Measurements from ENCODE around the gene ISG20.

The ISG20 gene

DNA sequence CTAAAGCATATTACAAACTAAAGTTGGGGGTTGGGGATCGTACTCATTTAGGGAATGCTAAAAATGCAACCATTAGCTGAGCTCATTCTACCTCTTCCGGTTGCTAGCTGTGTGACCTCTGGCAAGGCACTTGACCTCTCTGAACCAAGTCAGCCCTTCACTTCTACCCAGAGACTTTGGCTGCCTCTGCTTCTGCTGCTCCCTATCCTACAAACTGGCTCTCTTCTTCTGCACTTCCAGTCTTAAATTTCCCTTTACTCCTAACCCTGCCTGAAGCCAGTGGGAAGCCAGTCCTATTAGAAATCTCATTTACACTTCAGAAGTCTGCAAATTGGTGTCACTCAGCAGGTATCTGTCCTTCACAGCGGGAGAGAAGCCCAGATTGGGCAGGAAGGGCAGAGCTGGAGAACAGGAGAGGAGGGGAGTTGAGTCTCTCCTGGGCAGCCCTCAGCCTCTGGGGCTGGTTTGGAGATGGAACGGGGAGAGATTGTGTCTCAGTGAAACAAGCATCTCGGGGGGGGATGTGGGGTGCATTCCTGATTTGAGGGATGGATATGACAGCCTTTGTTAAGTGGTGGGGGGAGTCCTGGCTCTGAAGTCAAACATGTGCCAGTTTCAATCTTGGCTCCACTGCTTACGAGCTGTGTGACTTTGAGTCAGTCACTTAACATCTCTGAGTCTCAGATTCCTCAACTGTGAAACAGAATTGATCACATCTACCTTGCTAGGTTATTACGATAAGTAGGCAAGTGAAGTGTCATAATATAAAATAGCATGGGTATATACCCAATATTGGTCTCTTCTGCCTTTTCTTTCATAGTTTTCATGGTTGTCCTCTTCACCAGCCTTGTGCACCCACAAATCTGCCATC is 25.5 kb upstream of the ISG20 start:
- TF ChIP-seq, protein P1, sequence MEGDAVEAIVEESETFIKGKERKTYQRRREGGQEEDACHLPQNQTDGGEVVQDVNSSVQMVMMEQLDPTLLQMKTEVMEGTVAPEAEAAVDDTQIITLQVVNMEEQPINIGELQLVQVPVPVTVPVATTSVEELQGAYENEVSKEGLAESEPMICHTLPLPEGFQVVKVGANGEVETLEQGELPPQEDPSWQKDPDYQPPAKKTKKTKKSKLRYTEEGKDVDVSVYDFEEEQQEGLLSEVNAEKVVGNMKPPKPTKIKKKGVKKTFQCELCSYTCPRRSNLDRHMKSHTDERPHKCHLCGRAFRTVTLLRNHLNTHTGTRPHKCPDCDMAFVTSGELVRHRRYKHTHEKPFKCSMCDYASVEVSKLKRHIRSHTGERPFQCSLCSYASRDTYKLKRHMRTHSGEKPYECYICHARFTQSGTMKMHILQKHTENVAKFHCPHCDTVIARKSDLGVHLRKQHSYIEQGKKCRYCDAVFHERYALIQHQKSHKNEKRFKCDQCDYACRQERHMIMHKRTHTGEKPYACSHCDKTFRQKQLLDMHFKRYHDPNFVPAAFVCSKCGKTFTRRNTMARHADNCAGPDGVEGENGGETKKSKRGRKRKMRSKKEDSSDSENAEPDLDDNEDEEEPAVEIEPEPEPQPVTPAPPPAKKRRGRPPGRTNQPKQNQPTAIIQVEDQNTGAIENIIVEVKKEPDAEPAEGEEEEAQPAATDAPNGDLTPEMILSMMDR (IDR thresholded peaks at IDR 0.05; ENCODE audit: low read depth, low read length): no peak
- no peak overlapping the region for H3K4me3 ChIP-seq (ENCODE audit: low read depth, low read length)

DNA sequence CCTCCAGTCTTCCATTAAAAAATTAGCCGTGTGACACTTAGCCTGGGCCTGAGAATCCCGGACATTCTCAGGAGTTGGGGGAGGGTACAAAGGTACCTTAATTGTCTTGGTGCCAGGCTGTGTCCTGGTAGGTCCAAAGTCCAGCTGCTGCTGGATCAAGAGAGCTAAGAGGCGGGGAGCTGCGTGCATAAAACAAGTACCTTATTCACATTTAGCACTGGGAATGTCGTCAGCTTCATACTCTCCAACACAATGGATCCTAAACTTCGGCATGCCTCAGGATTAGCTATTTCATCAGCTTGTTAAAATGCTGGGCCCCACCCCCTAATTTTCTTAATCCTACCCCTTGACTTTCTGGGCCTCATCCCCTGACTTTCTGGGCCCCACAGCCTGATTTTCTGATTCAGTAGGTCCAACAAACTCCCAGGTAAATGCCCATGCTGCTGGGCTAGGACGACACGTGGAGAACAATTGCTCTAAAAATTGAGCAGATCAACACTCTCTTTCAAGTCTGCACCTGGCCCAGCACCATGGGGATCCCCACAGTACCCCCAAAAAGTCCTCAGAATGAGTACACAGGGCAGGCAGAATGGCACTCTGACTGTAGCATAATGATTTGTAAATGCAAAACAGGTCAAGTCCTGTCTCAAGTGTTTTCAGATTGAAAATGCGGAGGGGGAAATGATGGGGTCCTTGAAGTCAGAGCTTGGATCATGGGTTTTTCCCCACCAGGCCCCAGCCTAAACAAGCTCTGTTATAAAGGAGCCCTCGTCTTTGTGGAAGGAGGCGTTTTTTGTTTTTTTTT is 23.3 kb upstream of the ISG20 start:
- TF ChIP-seq, protein P1 (IDR thresholded peaks at IDR 0.05; ENCODE audit: low read depth, low read length): no peak
- no peak overlapping the region for H3K4me3 ChIP-seq (ENCODE audit: low read depth, low read length)

DNA sequence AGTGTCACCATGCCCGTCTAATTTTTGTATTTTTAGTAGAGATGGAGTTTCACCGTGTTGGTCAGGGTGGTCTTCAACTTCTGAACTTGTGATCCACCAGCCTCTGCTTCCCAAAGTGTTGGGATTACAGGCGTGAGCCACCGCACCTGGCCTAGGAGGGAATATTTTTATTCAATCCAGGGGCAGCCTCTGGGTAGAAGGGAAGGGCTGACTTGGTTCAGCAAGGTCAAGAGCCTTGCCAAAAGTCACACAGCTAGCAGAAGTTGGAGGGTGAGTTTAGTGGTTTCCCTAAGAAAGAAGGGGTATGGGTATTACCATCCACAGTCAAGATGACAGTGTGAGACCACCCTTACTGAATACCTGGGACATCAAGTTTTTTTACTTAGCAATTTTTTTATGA is 22.6 kb upstream of the ISG20 start:
- no peak overlapping the region for H3K4me3 ChIP-seq (ENCODE audit: low read depth, low read length)
- TF ChIP-seq, protein P1 (IDR thresholded peaks at IDR 0.05; ENCODE audit: low read depth, low read length): no peak

DNA sequence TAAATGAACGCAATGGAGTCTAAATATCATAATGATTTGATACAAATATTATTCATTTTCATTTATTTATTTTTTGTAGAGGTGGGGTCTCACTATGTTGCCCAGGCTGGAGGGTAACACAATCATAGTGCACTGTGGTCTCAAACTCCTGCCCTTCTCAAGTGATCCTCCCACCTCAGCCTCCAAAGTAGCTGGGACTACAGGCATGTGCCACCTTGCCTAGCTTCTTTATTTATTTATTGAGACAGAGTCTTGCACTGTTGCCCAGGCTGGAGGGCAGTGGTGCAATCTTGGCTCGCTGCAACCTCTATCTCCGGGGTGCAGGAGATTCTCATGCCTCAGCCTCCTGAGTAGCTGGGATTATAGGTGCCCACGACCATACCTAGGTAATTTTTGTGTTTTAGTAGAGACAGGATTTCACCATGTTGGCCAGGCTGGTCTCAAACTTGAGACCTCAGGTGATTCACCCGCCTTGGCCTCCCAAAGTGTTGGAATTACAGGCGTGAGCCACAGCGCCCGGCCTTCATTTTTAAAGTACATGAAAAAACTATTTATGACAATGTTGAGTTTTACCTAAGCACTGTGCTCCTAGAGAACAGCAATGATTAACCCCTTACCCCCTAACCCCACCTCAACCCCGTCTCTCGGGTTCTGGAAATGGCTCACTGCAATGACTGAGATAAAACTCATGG is 21.6 kb upstream of the ISG20 start:
- TF ChIP-seq, protein P1 (IDR thresholded peaks at IDR 0.05; ENCODE audit: low read depth, low read length): no peak
- H3K4me3 ChIP-seq (ENCODE audit: low read depth, low read length): no peak overlapping the region

DNA sequence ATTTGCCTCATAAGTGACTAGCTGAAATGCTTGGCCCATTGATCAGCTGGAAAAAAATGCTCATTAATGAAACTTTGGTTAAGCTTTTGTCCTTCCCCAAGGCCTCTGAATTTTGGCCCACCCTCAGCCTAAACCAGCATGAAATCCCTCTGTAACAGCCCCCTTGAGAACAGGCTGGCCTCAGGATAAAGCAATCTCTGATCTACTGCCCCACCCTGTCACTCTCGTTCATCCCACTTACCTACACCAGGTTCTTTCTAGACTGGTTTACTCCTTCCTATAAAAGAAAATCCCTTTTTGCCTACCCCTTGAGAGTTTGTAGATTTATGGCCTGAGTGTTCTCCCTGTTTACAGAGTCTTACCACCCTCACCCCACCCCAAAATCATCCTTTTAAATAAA is 21.0 kb upstream of the ISG20 start:
- TF ChIP-seq, protein P1 (IDR thresholded peaks at IDR 0.05; ENCODE audit: low read depth, low read length): no peak
- no peak overlapping the region for H3K4me3 ChIP-seq (ENCODE audit: low read depth, low read length)

DNA sequence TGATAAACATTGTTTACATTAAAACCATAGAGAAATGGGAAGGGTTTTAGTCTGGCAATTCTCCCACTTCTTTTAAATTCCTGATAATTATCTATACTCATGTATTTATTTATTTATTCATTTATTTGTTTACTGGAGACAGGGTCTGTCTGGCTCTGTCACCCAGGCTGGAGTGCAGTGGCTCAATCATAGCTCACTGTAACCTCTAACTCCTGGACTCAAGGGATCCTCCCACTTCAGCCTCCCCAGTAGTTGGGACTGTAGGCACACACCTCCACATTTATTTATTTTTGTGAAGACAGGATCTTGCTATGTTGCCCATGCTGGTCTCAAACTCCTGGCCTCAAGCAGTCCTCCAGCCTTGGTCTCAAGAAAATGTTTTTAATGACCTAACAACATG is 20.1 kb upstream of the ISG20 start:
- TF ChIP-seq, protein P1 (IDR thresholded peaks at IDR 0.05; ENCODE audit: low read depth, low read length): no peak

More for the DNA sequence above, 20.1 kb upstream of the ISG20 start:
- H3K4me3 ChIP-seq (ENCODE audit: low read depth, low read length): no peak overlapping the region

All from WI38 (cell line).